ENCODE measurements around the gene ZG16.
A peak's percentile ranks its signal among the peaks of the same experiment; 100 is the strongest.

ZG16 gene

DNA sequence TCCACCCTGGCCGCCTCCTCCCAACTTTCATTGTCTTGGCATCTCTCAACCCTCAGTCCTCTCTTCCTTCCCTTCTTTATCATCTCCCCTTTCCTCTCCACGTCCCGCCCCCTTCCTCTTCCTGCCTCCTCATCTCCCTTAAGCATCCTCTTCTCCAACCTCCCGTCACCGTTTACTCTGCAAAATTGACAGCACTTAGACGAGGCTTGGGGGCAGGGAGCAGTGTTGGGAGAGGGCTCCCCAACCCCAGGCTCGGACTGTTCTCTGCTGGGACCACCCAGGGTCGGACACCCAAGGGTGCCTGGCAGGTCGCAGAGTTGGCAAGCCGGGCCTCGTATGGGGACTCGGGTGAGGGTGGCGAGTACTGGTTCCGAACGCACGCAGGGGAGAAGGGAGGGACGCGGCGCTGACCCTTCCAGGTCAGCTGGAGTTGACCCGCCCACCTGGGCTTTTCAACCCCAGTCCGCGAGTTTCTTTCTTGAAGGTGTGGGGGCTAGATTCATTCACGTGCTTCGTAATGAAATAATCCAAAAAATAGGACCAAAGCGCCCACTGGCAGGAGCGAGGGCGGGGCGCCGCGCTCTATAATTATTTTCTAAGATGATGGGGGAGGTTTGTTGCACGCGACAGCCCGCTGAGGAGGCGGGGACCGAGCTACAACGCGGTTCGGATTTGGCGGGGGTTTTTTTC lies 37.1 kb downstream of the ZG16 start:
- Mint-ChIP-seq H3K27ac (peak overlapping the region; percentile 95), H3K36me3 (ENCODE audit: low read depth) (peaks cover 29% of the 10 kb centered on the region), H3K9me3 (no peaks in the 10 kb centered on the region), H3K4me3 (peak overlapping the region; percentile 90), H3K4me1 (ENCODE audit: low read depth) (peaks cover 55% of the 10 kb centered on the region), H3K27me3 (ENCODE audit: low read depth) (peaks cover 11% of the 10 kb centered on the region)

DNA sequence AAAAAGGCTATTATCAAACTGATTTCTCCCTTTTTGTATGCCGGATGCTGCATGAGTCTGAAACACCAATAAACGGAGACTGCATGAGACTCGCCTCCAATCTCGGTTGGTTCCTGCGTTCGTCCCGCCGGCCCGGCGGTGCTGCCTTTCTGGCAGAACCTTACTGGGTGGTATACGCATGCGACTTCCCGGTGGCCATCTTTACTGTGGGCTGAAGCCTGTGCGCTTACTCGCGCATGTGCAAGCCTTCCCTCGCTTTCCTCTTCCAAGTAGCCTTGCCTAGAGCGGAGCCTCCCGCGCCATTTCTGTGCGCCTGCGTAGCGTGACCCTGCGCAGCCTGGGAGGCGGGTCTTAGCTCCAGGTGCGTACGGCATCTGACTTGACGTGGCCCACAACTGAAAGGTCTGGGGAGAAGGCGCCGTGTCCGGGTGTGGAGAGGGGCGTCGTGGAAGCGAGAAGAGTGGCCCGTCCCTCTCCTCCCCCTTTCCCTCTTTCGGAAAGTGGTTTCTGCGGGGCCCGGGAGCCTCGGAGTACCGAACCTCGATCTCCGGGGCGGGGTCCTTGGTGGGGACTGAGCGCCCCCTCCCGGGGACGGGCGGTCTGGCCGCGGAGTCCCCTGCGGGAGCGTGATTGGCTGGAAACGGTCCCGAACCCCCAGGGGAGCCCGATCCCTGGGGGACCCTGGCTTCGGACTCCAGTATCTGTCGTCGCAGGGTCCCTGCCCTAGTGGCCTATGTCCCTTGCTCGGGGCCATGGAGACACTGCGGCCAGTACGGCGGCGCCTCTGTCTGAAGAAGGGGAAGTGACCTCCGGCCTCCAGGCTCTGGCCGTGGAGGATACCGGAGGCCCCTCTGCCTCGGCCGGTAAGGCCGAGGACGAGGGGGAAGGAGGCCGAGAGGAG lies 38.0 kb downstream of the ZG16 start, which contains the start of gene PAGR1:
Gene PAGR1 (plus strand): TSS at position 360 of the 901 bp plus-strand sequence. CDS start 374 bp downstream, at position 734.
- peak within 1 kb of the TSS; percentile 90 for H3K4me3 Mint-ChIP-seq
- peaks cover 11% of the 10 kb centered on the region for H3K27me3 Mint-ChIP-seq (ENCODE audit: low read depth)
- peak within 1 kb of the TSS; percentile 95 for H3K27ac Mint-ChIP-seq
- H3K36me3 Mint-ChIP-seq (ENCODE audit: low read depth) = peaks cover 32% of the 10 kb centered on the region
- no peaks in the 10 kb centered on the region for H3K9me3 Mint-ChIP-seq
- peaks cover 47% of the 10 kb centered on the region for H3K4me1 Mint-ChIP-seq (ENCODE audit: low read depth)

DNA sequence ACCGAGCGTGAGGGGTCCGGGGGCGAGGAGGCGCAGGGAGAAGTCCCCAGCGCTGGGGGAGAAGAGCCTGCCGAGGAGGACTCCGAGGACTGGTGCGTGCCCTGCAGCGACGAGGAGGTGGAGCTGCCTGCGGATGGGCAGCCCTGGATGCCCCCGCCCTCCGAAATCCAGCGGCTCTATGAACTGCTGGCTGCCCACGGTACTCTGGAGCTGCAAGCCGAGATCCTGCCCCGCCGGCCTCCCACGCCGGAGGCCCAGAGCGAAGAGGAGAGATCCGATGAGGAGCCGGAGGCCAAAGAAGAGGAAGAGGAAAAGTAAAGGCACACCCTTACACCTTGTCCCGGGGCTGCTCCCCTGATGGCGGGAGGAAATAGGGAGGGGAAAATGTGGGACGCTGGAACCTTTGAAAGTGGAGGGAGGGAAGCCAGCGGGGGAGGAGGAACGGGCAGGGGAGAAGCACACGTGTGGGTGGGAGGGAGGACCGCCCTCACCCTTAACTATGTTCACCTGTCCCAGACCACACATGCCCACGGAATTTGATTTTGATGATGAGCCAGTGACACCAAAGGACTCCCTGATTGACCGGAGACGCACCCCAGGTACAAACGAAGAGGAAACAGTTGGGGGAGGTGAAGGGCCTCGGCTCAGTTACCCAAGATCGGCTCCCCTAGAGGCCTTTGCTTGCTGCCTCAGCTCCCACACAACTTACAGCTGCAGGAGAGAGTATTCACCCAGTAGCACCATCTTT lies 38.8 kb downstream of the ZG16 start:
- peaks cover 45% of the 10 kb centered on the region for H3K4me1 Mint-ChIP-seq (ENCODE audit: low read depth)
- peaks cover 6% of the 10 kb centered on the region for H3K27me3 Mint-ChIP-seq (ENCODE audit: low read depth)
- peak overlapping the region; percentile 95 for H3K27ac Mint-ChIP-seq
- peaks cover 33% of the 10 kb centered on the region for H3K36me3 Mint-ChIP-seq (ENCODE audit: low read depth)
- H3K9me3 Mint-ChIP-seq = no peaks in the 10 kb centered on the region
- peak overlapping the region; percentile 90 for H3K4me3 Mint-ChIP-seq

DNA sequence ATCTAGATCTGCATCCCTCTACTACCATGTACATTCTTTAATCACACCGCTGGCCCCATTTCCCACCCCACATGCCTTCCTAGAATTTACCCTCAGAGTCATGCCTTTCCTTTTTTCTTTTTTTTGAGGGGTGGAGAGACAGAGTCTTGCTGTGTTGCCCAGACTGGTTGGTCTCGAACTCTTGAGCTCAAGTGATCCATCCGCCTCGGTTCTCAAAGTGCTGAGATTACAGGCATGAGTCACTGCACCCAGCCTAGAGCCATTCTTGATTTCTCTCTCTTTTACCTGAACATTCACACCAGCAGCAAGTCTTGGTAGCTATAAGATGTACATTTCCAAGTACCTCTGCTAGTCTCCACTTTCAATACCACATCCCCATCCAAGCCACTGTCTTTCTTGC lies 40.0 kb downstream of the ZG16 start:
- H3K27me3 Mint-ChIP-seq (ENCODE audit: low read depth) = no peaks in the 10 kb centered on the region
- peaks cover 33% of the 10 kb centered on the region for H3K36me3 Mint-ChIP-seq (ENCODE audit: low read depth)
- peaks cover 52% of the 10 kb centered on the region for H3K4me1 Mint-ChIP-seq (ENCODE audit: low read depth)
- no peaks in the 10 kb centered on the region for H3K9me3 Mint-ChIP-seq
- peak overlapping the region; percentile 98 for H3K4me3 Mint-ChIP-seq
- H3K27ac Mint-ChIP-seq = peak overlapping the region; percentile 64

DNA sequence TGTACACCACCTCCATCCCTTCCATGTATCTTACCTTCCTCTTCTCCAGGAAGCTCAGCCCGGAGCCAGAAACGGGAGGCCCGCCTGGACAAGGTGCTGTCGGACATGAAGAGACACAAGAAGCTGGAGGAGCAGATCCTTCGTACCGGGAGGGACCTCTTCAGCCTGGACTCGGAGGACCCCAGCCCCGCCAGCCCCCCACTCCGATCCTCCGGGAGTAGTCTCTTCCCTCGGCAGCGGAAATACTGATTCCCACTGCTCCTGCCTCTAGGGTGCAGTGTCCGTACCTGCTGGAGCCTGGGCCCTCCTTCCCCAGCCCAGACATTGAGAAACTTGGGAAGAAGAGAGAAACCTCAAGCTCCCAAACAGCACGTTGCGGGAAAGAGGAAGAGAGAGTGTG lies 41.5 kb downstream of the ZG16 start:
- H3K36me3 Mint-ChIP-seq (ENCODE audit: low read depth) = peaks cover 33% of the 10 kb centered on the region
- H3K4me1 Mint-ChIP-seq (ENCODE audit: low read depth) = peaks cover 52% of the 10 kb centered on the region
- H3K4me3 Mint-ChIP-seq = peak overlapping the region; percentile 98
- H3K9me3 Mint-ChIP-seq = no peaks in the 10 kb centered on the region
- H3K27me3 Mint-ChIP-seq (ENCODE audit: low read depth) = no peaks in the 10 kb centered on the region
- peak overlapping the region; percentile 92 for H3K27ac Mint-ChIP-seq

DNA sequence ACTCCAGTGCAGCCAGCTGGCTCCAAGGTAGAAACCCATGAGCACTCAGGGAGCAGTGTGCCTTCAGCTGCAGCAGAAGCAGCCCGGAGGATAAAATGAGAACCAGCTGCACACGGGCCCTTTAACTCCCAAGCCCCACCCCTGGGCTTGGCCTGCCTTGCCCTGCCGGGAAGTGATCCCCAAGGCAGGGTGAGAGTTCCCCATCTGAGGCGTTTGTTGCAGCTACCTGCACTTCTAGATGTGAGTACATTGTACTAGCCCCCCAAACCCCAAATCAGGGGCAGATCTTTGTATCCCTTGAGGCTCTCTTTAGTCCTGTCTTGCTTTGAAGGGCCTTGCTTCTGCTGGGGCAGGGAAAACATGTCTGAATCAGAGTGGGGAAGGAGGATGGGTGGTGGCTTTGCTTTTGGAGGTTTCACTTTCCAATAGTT lies 42.2 kb downstream of the ZG16 start, which contains the start of gene MVP:
Gene MVP (plus strand): TSS at position 192 of the 431 bp plus-strand sequence. CDS start 10,088 bp downstream, outside the sequence.
- no peaks in the 10 kb centered on the region for H3K9me3 Mint-ChIP-seq
- H3K4me3 Mint-ChIP-seq = peak within 1 kb of the TSS; percentile 98
- H3K27me3 Mint-ChIP-seq (ENCODE audit: low read depth) = no peaks in the 10 kb centered on the region
- H3K36me3 Mint-ChIP-seq (ENCODE audit: low read depth) = peaks cover 37% of the 10 kb centered on the region
- H3K27ac Mint-ChIP-seq = peak within 1 kb of the TSS; percentile 92
- peaks cover 52% of the 10 kb centered on the region for H3K4me1 Mint-ChIP-seq (ENCODE audit: low read depth)

DNA sequence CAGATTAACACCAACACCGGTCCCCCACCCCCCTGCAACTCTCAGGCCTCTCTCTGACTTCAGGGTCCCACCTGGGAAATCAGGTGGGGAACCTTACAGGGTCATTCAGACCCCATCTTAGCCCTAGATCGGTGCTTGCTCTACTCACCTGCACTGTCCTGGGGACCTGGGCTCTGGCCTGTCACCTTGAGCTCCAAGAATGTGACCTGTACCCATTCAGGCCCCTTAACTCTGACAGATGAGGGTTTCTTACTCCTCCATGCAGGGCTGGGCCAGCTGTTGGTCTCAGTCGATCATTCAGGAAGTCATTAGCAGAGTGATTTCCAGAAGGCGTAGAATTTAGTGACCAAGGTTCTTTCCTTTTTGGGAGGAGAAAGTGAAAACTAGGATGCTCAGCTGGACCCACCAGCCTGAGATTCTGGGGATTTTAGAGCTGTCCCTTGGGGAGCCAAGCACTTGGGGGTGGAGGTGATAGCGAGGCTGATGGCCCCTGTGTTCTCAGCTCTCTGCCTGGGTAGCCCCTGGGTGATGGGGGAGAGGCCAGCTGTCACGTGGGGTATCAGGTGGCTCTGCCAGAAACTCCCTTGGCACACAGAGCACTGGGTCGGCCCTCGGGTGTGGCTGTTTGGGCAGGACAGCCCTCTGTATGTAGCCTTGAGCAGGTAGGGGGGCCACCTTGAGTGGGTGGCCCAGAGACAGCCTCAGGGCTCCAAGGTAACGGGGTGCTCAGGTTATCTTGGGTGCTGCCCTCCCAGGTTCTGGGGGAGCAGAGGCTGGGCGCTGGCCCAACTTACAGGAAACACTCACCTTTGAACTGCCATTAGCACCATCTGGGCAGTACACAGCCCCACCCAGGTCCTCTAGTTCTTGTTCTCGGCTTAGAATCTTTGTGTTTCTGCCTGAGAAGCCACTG lies 42.9 kb downstream of the ZG16 start:
- Mint-ChIP-seq H3K36me3 (ENCODE audit: low read depth) (peaks cover 38% of the 10 kb centered on the region), H3K9me3 (no peaks in the 10 kb centered on the region), H3K27ac (peak overlapping the region; percentile 92), H3K4me3 (peak overlapping the region; percentile 98), H3K4me1 (ENCODE audit: low read depth) (peaks cover 55% of the 10 kb centered on the region), H3K27me3 (ENCODE audit: low read depth) (no peaks in the 10 kb centered on the region)

DNA sequence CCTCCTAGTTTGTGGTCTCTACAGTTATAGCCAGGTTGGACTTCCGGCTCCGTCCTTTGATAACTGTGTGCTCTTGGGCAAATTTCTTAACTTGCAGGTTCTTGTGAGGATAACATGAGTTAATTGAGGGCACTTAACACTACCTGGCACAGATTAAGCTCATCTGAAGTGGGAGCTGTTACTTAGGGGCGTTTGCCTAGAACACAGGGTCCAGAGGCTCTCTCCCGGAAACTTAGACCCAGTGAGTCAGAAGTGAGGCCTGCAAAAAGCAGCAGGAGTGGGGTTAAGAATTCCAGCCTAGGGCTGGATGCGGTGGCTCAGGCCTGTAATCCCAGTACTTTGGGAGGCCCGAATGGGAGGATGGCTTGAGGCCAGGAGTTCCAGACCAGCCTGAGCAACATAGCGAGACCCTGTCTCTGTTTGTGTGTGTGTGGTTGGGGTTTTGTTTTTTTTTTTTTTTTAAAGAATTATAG lies 43.6 kb downstream of the ZG16 start:
- Mint-ChIP-seq H3K36me3 (ENCODE audit: low read depth) (peaks cover 36% of the 10 kb centered on the region), H3K9me3 (no peaks in the 10 kb centered on the region), H3K27me3 (ENCODE audit: low read depth) (no peaks in the 10 kb centered on the region), H3K4me1 (ENCODE audit: low read depth) (peaks cover 59% of the 10 kb centered on the region), H3K27ac (peak overlapping the region; percentile 92), H3K4me3 (peak overlapping the region; percentile 98)

DNA sequence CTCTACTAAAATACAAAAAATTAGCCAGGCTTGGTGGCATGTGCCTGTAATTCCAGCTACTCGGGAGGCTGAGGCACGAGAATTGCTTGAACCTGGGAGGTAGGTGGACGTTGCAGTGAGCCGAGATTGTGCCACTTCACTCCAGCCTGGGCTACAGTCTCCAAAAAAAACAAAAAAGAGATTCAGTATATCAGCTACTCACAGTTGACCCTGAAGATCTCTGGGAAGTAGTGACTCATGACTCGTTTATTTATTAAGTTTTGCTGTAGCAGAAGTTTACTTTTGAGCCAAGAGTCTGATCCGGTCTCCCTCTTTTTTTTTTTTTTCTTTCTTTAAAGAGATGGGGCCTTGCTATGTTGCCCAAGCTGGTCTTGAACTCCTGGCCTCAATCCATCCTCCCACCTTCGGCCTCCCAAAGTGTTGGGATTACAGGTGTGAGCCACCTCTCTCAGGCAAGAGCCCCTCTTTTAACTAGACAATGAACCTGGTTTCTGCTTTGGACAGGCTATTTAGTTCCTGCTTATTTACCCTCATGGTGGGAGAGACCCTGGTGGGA lies 46.6 kb downstream of the ZG16 start:
- peak overlapping the region; percentile 70 for H3K4me3 Mint-ChIP-seq
- H3K36me3 Mint-ChIP-seq (ENCODE audit: low read depth) = peaks cover 27% of the 10 kb centered on the region
- H3K9me3 Mint-ChIP-seq = no peaks in the 10 kb centered on the region
- H3K4me1 Mint-ChIP-seq (ENCODE audit: low read depth) = peaks cover 47% of the 10 kb centered on the region
- peak overlapping the region; percentile 80 for H3K27ac Mint-ChIP-seq
- H3K27me3 Mint-ChIP-seq (ENCODE audit: low read depth) = no peaks in the 10 kb centered on the region

DNA sequence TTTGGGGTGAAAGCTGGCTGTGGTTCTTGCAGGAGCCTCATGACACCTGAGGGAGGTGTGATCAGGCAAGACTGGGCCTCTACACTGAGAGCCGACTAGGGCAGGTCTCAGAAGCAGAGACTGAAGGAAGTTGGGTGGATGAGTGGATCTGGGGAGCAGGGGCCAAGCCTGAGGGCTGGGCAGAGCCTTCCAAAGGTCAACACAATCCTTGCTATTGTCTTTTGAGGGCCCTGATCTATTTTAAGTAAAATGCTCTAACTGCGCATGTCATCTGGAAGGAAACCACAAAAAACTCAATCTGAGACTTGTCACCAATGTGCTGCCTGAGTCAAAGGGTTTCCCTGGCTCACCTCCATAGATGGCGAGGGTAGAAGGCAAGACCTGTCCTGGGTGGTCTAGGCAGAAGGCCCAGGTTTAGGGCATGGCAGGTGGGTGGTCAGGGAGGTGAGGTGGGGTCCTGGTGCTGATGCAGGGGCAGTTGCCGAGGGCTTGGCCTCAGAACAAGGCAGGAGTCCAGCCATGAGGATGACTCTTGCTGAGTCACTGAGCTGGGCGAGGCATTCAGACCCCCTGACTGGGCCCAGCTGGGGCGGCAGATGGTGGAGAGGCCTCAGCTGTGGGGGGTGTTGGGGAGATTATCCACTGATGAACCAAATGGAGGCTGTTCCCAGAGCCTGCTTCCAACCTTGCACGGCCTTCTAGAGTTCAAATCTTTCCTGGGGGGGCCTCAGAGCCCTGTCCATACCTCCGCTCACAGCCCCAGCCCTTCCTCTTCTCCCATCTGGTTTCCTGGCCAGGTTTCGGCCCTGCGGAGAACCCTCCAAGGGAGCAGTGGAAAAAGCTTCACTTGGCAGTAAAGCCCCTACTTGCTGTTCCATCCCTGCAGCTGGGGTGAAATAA lies 47.3 kb downstream of the ZG16 start:
- Mint-ChIP-seq H3K27ac (peak overlapping the region; percentile 80), H3K27me3 (ENCODE audit: low read depth) (no peaks in the 10 kb centered on the region), H3K9me3 (no peaks in the 10 kb centered on the region), H3K36me3 (ENCODE audit: low read depth) (peaks cover 22% of the 10 kb centered on the region), H3K4me1 (ENCODE audit: low read depth) (peaks cover 44% of the 10 kb centered on the region), H3K4me3 (peak overlapping the region; percentile 70)

DNA sequence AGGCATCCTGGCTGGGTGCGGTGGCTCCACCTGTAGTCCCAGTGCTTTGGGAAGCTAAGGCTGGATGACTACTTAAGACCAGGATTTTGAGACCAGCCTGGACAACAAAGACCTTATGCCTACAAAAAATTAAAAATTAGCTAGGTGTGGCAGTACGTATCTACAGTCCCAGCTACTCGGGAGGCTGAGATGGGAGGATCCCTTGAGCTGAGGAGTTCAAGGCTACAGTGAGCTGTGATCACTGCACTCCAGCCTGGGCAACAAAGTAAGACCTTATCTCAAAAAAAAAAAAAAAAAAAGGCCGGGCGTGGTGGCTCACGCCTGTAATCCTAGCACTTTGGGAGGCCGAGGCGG lies 48.3 kb downstream of the ZG16 start:
- H3K27me3 Mint-ChIP-seq (ENCODE audit: low read depth) = no peaks in the 10 kb centered on the region
- peak overlapping the region; percentile 74 for H3K4me3 Mint-ChIP-seq
- peak overlapping the region; percentile 83 for H3K27ac Mint-ChIP-seq
- peaks cover 20% of the 10 kb centered on the region for H3K36me3 Mint-ChIP-seq (ENCODE audit: low read depth)
- no peaks in the 10 kb centered on the region for H3K9me3 Mint-ChIP-seq
- H3K4me1 Mint-ChIP-seq (ENCODE audit: low read depth) = peaks cover 44% of the 10 kb centered on the region

DNA sequence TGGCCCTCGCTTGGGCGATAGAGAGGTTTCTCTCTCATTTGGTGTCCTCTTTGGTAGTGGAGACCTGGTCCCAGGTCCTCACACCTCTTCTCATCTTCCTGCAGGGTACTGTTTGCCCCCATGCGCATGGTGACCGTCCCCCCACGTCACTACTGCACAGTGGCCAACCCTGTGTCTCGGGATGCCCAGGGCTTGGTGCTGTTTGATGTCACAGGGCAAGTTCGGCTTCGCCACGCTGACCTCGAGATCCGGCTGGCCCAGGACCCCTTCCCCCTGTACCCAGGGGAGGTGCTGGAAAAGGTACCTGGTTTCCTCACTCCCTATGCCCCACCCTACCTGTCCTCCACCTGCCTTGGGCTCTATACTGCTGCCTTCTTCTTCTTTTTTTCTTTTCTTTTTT lies 52.7 kb downstream of the ZG16 start:
- H3K4me1 Mint-ChIP-seq (ENCODE audit: low read depth) = peaks cover 19% of the 10 kb centered on the region
- H3K9me3 Mint-ChIP-seq = no peaks in the 10 kb centered on the region
- peaks cover 32% of the 10 kb centered on the region for H3K36me3 Mint-ChIP-seq (ENCODE audit: low read depth)
- peak overlapping the region; percentile 36 for H3K27ac Mint-ChIP-seq
- H3K27me3 Mint-ChIP-seq (ENCODE audit: low read depth) = no peaks in the 10 kb centered on the region
- H3K4me3 Mint-ChIP-seq = no peak overlapping the region

Measured in T-helper 1 cell treated with Interleukin-12 subunit alpha and Interleukin-12 subunit beta and Interleukin-4 antibody, amounts not matched to agents 30 μg/mL and 1 μg/mL, for 36 hours (primary cell).